Lung (tissue), 12 donors: ENCODE measurements around the gene PGRMC2. TPM values are rescaled to one million over a fixed set of nuclear protein-coding genes. Genes with fewer than 3 reads are reported as not detected.
A peak's percentile ranks its signal among the peaks of the same experiment; 100 is the strongest.

ENCODE experiments used
- ATAC-seq: fragments of 200-7000 bp; cut with Tn5 transposase; one replicate; pipeline ENCODE4 v1.9.1; 2020; ENCODE audit warnings: moderate number of reproducible peaks; ENCODE audit not compliant: insufficient read depth, low FRiP score
- DNase-seq, 3 donors: peaks; one replicate each; pipeline ENCODE4 v3.0.0-alpha.2; 2013 to 2017
- H3K27ac ChIP-seq, 2 donors: one replicate each; pipeline ENCODE4 v1.5.1; 2013; ENCODE audit warnings: mild to moderate bottlenecking in 2 of 2, moderate library complexity in 2 of 2, control low read depth in 1 of 2, inconsistent platforms in 1 of 2, low read depth in 1 of 2, low read length in 1 of 2
- H3K27me3 ChIP-seq, 3 donors: one replicate each; pipeline ENCODE4 v1.5.1; 2013; ENCODE audit warnings: low read length in 2 of 3; ENCODE audit not compliant: control insufficient read depth in 3 of 3, insufficient read depth in 3 of 3
- H3K36me3 ChIP-seq, 4 donors: one replicate each; pipeline ENCODE4 v1.5.1; 2013; ENCODE audit warnings: low read length in 4 of 4, mild to moderate bottlenecking in 1 of 4, moderate library complexity in 1 of 4; ENCODE audit not compliant: control insufficient read depth in 4 of 4, insufficient read depth in 4 of 4
- H3K4me1 ChIP-seq, 5 donors: one replicate each; pipeline ENCODE4 v1.5.1; 2013; ENCODE audit warnings: low read length in 5 of 5, mild to moderate bottlenecking in 2 of 5, moderate library complexity in 1 of 5; ENCODE audit not compliant: control insufficient read depth in 5 of 5, insufficient read depth in 5 of 5
- H3K4me3 ChIP-seq: one replicate; pipeline ENCODE4 v1.5.1; 2013; ENCODE audit warnings: mild to moderate bottlenecking, control low read depth, moderate library complexity
- H3K9ac ChIP-seq, 2 donors: one replicate each; pipeline ENCODE4 v1.5.1; 2013; ENCODE audit warnings: low read length in 2 of 2, control low read depth in 1 of 2; ENCODE audit not compliant: insufficient read depth in 1 of 2
- H3K9me3 ChIP-seq, 4 donors: one replicate each; pipeline ENCODE4 v1.5.1; 2013; ENCODE audit warnings: low read length in 3 of 4, mild to moderate bottlenecking in 1 of 4, moderate library complexity in 1 of 4; ENCODE audit not compliant: control insufficient read depth in 4 of 4, insufficient read depth in 3 of 4
- CTCF ChIP-seq: IDR thresholded peaks from 2 replicates; pipeline ENCODE4 v1.5.1; 2012; ENCODE audit warnings: mild to moderate bottlenecking; ENCODE audit errors: control extremely low read depth, extremely low read depth
- WGBS, 2 donors: extraction: QIAGEN DNeasy Blood & Tissue Kit; methylation state at CpG; one replicate each; pipeline ENCODE4 v1.1.7; 2013; 5-methylcytosine and 5-hydroxymethylcytosine counted together
- polyA plus RNA-seq, 2 donors: library from polyadenylated mRNA; stranded (reverse); fragments of 200-250 nt; gene quantifications; one replicate each; pipeline ENCODE4 v1.2.1, GENCODE V29; 2013
- total RNA-seq, 2 donors: library from RNA; depleted of rRNA in 1 of 2; stranded (reverse); fragments of >200 nt in 1 of 2; gene quantifications; one replicate each; pipeline ENCODE4 v1.2.1, GENCODE V29; 2014 to 2021
- donor health status: control.
- donor health status: control.
- donor health status: Bipolar disorder and iron deficiency.
- donor health status: healthy.
- donor health status: DM: yes; HTN: yes; CAD: no.

The PGRMC2 gene
- total and polyA plus RNA-seq, 4 donors = 25.8 to 71.6 (median 35.3) TPM

- peak in 1 of 3 donors; percentile 42 for DNase-seq
- Histone ChIP-seq H3K36me3 (no peaks in the 10 kb centered on the region), H3K9ac (peak overlapping the region in 1 of 2 donors; percentile 81), H3K27me3 (no peaks in the 10 kb centered on the region), H3K4me3 (no peak overlapping the region), H3K9me3 (no peaks in the 10 kb centered on the region), H3K27ac (peak overlapping the region in 1 of 2 donors; percentile 67), H3K4me1 (peaks cover 0 to 23% (median 9%) of the 10 kb centered on the region in 5 donors)
- TF ChIP-seq CTCF = no peak
- WGBS, 2 donors = 76 to 77% methylated on average over 18 of the region's 18 CpGs
- no peak for ATAC-seq
Measured at GRCh38 chr4:128285085-128285997, 2.3 kb downstream of the PGRMC2 start.

GRCh38 chr4:128284317-128284716 lies 3.3 kb downstream of the PGRMC2 start:
- peaks cover 0 to 23% (median 9%) of the 10 kb centered on the region in 5 donors for H3K4me1 ChIP-seq
- H3K27ac ChIP-seq = no peak overlapping the region
- TF ChIP-seq CTCF = no peak
- H3K4me3 ChIP-seq = no peak overlapping the region
- H3K9me3 ChIP-seq = no peaks in the 10 kb centered on the region
- ATAC-seq = no peak
- H3K27me3 ChIP-seq = no peaks in the 10 kb centered on the region
- H3K36me3 ChIP-seq = no peaks in the 10 kb centered on the region
- 69 to 79% methylated on average over 1 of the region's 1 CpG for WGBS, 2 donors
- no peak for DNase-seq
- no peak overlapping the region for H3K9ac ChIP-seq

GRCh38 chr4:128283071-128283470 lies 4.5 kb downstream of the PGRMC2 start:
- Histone ChIP-seq H3K9ac (no peak overlapping the region), H3K27ac (no peak overlapping the region), H3K4me3 (no peak overlapping the region), H3K4me1 (peaks cover 0 to 17% (median 9%) of the 10 kb centered on the region in 5 donors), H3K36me3 (no peaks in the 10 kb centered on the region), H3K9me3 (no peaks in the 10 kb centered on the region), H3K27me3 (no peaks in the 10 kb centered on the region)
- no peak for DNase-seq
- TF ChIP-seq CTCF = no peak
- no peak for ATAC-seq
- 99 to 100% methylated on average over 2 of the region's 2 CpGs for whole genome bisulfite sequencing, 2 donors
